Activated CD4-positive, alpha-beta T cell treated with anti-CD3 and anti-CD28 coated beads, Interleukin-2, amount 10 ng/mL, durations not matched to agents 24 days and 14 days (primary cell): ENCODE data around the gene CANT1. TPM values are rescaled to one million over a fixed set of nuclear protein-coding genes. Genes with fewer than 3 reads are reported as not detected.
"Not testable (repeated sequence)": the region's sequence is repeated elsewhere in the genome, so short reads cannot be mapped to it uniquely, and the experiment has no call there.

ENCODE experiments used
- DNase-seq: peaks from one replicate; pipeline ENCODE4 v3.0.0; 2022
- H3K27ac Mint-ChIP-seq: one replicate; pipeline ENCODE4 v1.8.0; 2022; ENCODE audit warnings: mild to moderate bottlenecking, mixed read lengths
- H3K27me3 Mint-ChIP-seq: one replicate; pipeline ENCODE4 v1.8.0; 2022; ENCODE audit warnings: mixed read lengths
- H3K36me3 Mint-ChIP-seq: one replicate; pipeline ENCODE4 v1.8.0; 2022; ENCODE audit warnings: low read depth, mild to moderate bottlenecking, mixed read lengths
- H3K4me1 Mint-ChIP-seq: one replicate; pipeline ENCODE4 v1.8.0; 2021; ENCODE audit warnings: mixed read lengths
- H3K4me3 Mint-ChIP-seq: one replicate; pipeline ENCODE4 v1.8.0; 2022; ENCODE audit warnings: mild to moderate bottlenecking, moderate library complexity, mixed read lengths
- H3K9me3 Mint-ChIP-seq: one replicate; pipeline ENCODE4 v1.8.0; 2021; ENCODE audit warnings: mixed read lengths
- intact Hi-C: fragments of 100-400 bp; cut with micrococcal nuclease; formaldehyde crosslinking; loops from one replicate; pipeline ENCODE4 v1.15.1; 2023
- total RNA-seq: library from RNA; stranded (reverse); gene quantifications from 2 replicates; pipeline ENCODE4 v1.2.3, GENCODE V29; 2022

CANT1 gene
- total RNA-seq, 1 donor from 2014 or later, result 70.5 TPM

GRCh38 chr17:79038545-79039135 is 29.1 kb upstream of the CANT1 start:
- intact Hi-C loops, result no loop called here
- Mint-ChIP-seq H3K9me3 (no peaks in the 10 kb centered on the region), H3K27me3 (no peaks in the 10 kb centered on the region), H3K4me3 (no peak overlapping the region), H3K4me1 (no peaks in the 10 kb centered on the region), H3K36me3 (no peaks in the 10 kb centered on the region), H3K27ac (no peak overlapping the region)
- DNase-seq, result no peak

GRCh38 chr17:79036596-79036995 is 27.0 kb upstream of the CANT1 start:
- no peaks in the 10 kb centered on the region for H3K9me3 Mint-ChIP-seq
- H3K36me3 Mint-ChIP-seq, result no peaks in the 10 kb centered on the region
- intact Hi-C loops, result no loop called here
- H3K4me1 Mint-ChIP-seq, result no peaks in the 10 kb centered on the region
- peaks cover 5% of the 10 kb centered on the region for H3K27me3 Mint-ChIP-seq
- no peak overlapping the region for H3K27ac Mint-ChIP-seq
- H3K4me3 Mint-ChIP-seq, result no peak overlapping the region
- DNase-seq, result no peak

- Mint-ChIP-seq H3K27me3 (peaks cover 5% of the 10 kb centered on the region), H3K4me1 (no peaks in the 10 kb centered on the region), H3K9me3 (no peaks in the 10 kb centered on the region), H3K27ac (no peak overlapping the region), H3K4me3 (no peak overlapping the region), H3K36me3 (no peaks in the 10 kb centered on the region)
- intact Hi-C loops, result no loop called here
- DNase-seq, result no peak
Measured at GRCh38 chr17:79036181-79036580, 26.6 kb upstream of the CANT1 start.

- H3K4me3 Mint-ChIP-seq, result no peak overlapping the region
- H3K36me3 Mint-ChIP-seq, result no peaks in the 10 kb centered on the region
- H3K27ac Mint-ChIP-seq, result no peak overlapping the region
- no peak for DNase-seq
- no peaks in the 10 kb centered on the region for H3K4me1 Mint-ChIP-seq
- intact Hi-C loops, result no loop called here
- H3K9me3 Mint-ChIP-seq, result no peaks in the 10 kb centered on the region
- H3K27me3 Mint-ChIP-seq, result peaks cover 5% of the 10 kb centered on the region
Measured at GRCh38 chr17:79035686-79036085, 26.1 kb upstream of the CANT1 start.

GRCh38 chr17:79034931-79035485 is 25.4 kb upstream of the CANT1 start:
- no peaks in the 10 kb centered on the region for H3K4me1 Mint-ChIP-seq
- H3K36me3 Mint-ChIP-seq, result no peaks in the 10 kb centered on the region
- H3K9me3 Mint-ChIP-seq, result no peaks in the 10 kb centered on the region
- no peak overlapping the region for H3K4me3 Mint-ChIP-seq
- intact Hi-C loops, result no loop called here
- no peak overlapping the region for H3K27ac Mint-ChIP-seq
- H3K27me3 Mint-ChIP-seq, result peaks cover 6% of the 10 kb centered on the region
- no peak for DNase-seq

- peaks cover 9% of the 10 kb centered on the region for H3K27me3 Mint-ChIP-seq
- H3K27ac Mint-ChIP-seq, result no peak overlapping the region
- intact Hi-C loops, result no loop called here
- H3K9me3 Mint-ChIP-seq, result no peaks in the 10 kb centered on the region
- DNase-seq, result no peak
- H3K4me1 Mint-ChIP-seq, result no peaks in the 10 kb centered on the region
- H3K4me3 Mint-ChIP-seq, result no peak overlapping the region
- no peaks in the 10 kb centered on the region for H3K36me3 Mint-ChIP-seq
Measured at GRCh38 chr17:79033741-79034501, 24.4 kb upstream of the CANT1 start.

- no peak overlapping the region for H3K4me3 Mint-ChIP-seq
- no peaks in the 10 kb centered on the region for H3K36me3 Mint-ChIP-seq
- H3K27me3 Mint-ChIP-seq, result peaks cover 9% of the 10 kb centered on the region
- no peak for DNase-seq
- H3K4me1 Mint-ChIP-seq, result no peaks in the 10 kb centered on the region
- H3K9me3 Mint-ChIP-seq, result no peaks in the 10 kb centered on the region
- intact Hi-C loops, result no loop called here
- H3K27ac Mint-ChIP-seq, result no peak overlapping the region
Measured at GRCh38 chr17:79033046-79033616, 23.6 kb upstream of the CANT1 start.

- DNase-seq, result no peak
- intact Hi-C loops, result no loop called here
- Mint-ChIP-seq H3K27me3 (peaks cover 14% of the 10 kb centered on the region), H3K4me3 (no peak overlapping the region), H3K36me3 (no peaks in the 10 kb centered on the region), H3K27ac (no peak overlapping the region), H3K4me1 (no peaks in the 10 kb centered on the region), H3K9me3 (no peaks in the 10 kb centered on the region)
Measured at GRCh38 chr17:79031996-79032875, 22.7 kb upstream of the CANT1 start.

GRCh38 chr17:79030636-79031035 is 21.1 kb upstream of the CANT1 start:
- H3K4me3 Mint-ChIP-seq, DNase-seq, H3K4me1 Mint-ChIP-seq, H3K9me3 Mint-ChIP-seq, H3K27ac Mint-ChIP-seq, intact Hi-C loops, H3K36me3 Mint-ChIP-seq: not testable (repeated sequence)
- peaks cover 27% of the 10 kb centered on the region for H3K27me3 Mint-ChIP-seq

- Mint-ChIP-seq H3K27me3 (peaks cover 35% of the 10 kb centered on the region), H3K9me3 (no peaks in the 10 kb centered on the region), H3K4me1 (peaks cover 3% of the 10 kb centered on the region), H3K36me3 (no peaks in the 10 kb centered on the region), H3K27ac (no peak overlapping the region), H3K4me3 (no peak overlapping the region)
- intact Hi-C loops, result no loop called here
- no peak for DNase-seq
Measured at GRCh38 chr17:79029327-79030009, 19.9 kb upstream of the CANT1 start.

GRCh38 chr17:79028496-79029326 is 19.1 kb upstream of the CANT1 start:
- H3K4me1 Mint-ChIP-seq, result peaks cover 6% of the 10 kb centered on the region
- H3K9me3 Mint-ChIP-seq, result no peaks in the 10 kb centered on the region
- H3K36me3 Mint-ChIP-seq, result no peaks in the 10 kb centered on the region
- DNase-seq, result no peak
- no peak overlapping the region for H3K27ac Mint-ChIP-seq
- no peak overlapping the region for H3K4me3 Mint-ChIP-seq
- intact Hi-C loops, result no loop called here
- H3K27me3 Mint-ChIP-seq, result peaks cover 39% of the 10 kb centered on the region

- Mint-ChIP-seq H3K4me3 (no peak overlapping the region), H3K9me3 (no peaks in the 10 kb centered on the region), H3K27me3 (peaks cover 46% of the 10 kb centered on the region), H3K27ac (no peak overlapping the region), H3K36me3 (no peaks in the 10 kb centered on the region), H3K4me1 (peaks cover 6% of the 10 kb centered on the region)
- intact Hi-C loops, result no loop called here
- DNase-seq, result no peak
Measured at GRCh38 chr17:79027925-79028491, 18.4 kb upstream of the CANT1 start.
